Activated naive CD4-positive, alpha-beta T cell treated with anti-CD3 and anti-CD28 coated beads, Interleukin-2, amount 10 ng/mL, durations not matched to agents 7 days and 5 days (primary cell): ENCODE data around the gene TNNC1.
A peak's percentile ranks its signal among the peaks of the same experiment; 100 is the strongest.

Experiments
- CTCF ChIA-PET: fragments of 350-600 bp; sonication (Branson Sonifier 250); formaldehyde crosslinking; loops from one replicate; lab custom pipeline; 2021; ENCODE audit warnings: antibody characterized with exemption; lab: Charles Lee
- DNase-seq: peaks from one replicate; pipeline ENCODE4 v3.0.0-alpha.2; 2020
- H3K27ac Mint-ChIP-seq: one replicate; pipeline ENCODE4 v1.8.0; 2021; ENCODE audit warnings: mild to moderate bottlenecking, moderate library complexity, mixed read lengths
- H3K27me3 Mint-ChIP-seq: one replicate; pipeline ENCODE4 v1.8.0; 2021; ENCODE audit warnings: mild to moderate bottlenecking, mixed read lengths
- H3K36me3 Mint-ChIP-seq: one replicate; pipeline ENCODE4 v1.8.0; 2021; ENCODE audit warnings: mixed read lengths
- H3K4me1 Mint-ChIP-seq: one replicate; pipeline ENCODE4 v1.8.0; 2021; ENCODE audit warnings: mixed read lengths
- H3K4me3 Mint-ChIP-seq: one replicate; pipeline ENCODE4 v1.8.0; 2021; ENCODE audit warnings: mild to moderate bottlenecking, moderate library complexity, mixed read lengths
- H3K9me3 Mint-ChIP-seq: one replicate; pipeline ENCODE4 v1.8.0; 2021; ENCODE audit warnings: mixed read lengths

TNNC1 gene

GRCh38 chr3:52453496-52454249 is at the start of gene TNNC1:
Gene TNNC1, minus strand, starts transcription at chr3:52454041. Its CDS starts 26 bp downstream, at chr3:52454015.
- peak within 1 kb of the TSS; percentile 85 for H3K4me3 Mint-ChIP-seq
- H3K9me3 Mint-ChIP-seq, result no peaks in the 10 kb centered on the region
- DNase-seq, result no peak
- peaks cover 42% of the 10 kb centered on the region for H3K4me1 Mint-ChIP-seq
- H3K27ac Mint-ChIP-seq, result peak within 1 kb of the TSS; percentile 91
- CTCF ChIA-PET, result interaction anchor here (1.4 to 1.9 kb wide), 2 partner anchors 9 to 41 kb away, joined by 5 to 6 read pairs; partner anchors contain the start of gene SEMA3G
- peaks cover 19% of the 10 kb centered on the region for H3K36me3 Mint-ChIP-seq
- no peaks in the 10 kb centered on the region for H3K27me3 Mint-ChIP-seq

DNA sequence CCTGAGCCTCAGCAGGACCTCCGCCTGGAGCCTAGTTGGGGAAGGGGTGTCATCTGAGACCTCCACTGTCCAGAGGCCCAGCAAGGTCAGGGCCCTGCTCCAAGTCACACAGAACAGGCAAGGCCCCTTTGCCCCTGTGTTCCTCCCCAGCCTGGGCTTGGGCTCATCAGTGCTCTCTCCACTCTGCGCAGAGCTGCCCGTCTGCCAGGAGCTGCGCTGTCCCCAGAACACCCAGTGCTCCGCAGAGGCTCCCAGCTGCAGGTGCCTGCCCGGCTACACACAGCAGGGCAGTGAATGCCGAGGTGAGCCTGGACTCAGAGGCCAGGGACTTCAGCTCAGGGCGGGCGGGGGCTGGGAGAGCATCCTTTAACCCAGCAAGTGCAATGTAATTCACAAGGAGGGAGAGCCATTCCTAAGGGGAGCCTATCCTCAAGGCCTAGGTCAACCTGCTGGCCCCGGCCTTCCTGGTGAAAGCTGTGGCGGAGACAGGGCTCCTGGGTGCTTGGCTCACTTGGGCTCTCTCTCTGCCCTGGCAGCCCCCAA is 49.0 kb upstream of the TNNC1 start:
- no peak overlapping the region for H3K4me3 Mint-ChIP-seq
- H3K9me3 Mint-ChIP-seq, result no peaks in the 10 kb centered on the region
- CTCF ChIA-PET, result no interaction called here
- no peak for DNase-seq
- H3K4me1 Mint-ChIP-seq, result no peaks in the 10 kb centered on the region
- H3K36me3 Mint-ChIP-seq, result no peaks in the 10 kb centered on the region
- H3K27ac Mint-ChIP-seq, result no peak overlapping the region
- peaks cover 21% of the 10 kb centered on the region for H3K27me3 Mint-ChIP-seq

DNA sequence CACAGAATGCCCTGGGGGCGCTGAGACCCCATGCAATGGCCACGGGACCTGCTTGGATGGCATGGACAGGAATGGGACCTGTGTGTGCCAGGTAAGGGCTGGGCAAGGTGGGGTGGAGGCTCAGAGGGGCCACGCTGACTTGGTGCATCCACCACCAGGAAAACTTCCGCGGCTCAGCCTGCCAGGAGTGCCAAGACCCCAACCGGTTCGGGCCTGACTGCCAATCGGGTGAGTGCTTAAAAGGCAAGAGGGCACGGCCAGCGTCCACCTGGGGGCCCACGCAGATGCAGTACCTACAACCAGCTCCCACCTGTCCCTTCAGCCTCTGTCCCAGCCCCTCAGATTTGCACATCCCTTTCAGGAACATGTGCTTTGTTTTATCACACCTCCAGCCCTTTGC is 48.2 kb upstream of the TNNC1 start:
- Mint-ChIP-seq H3K36me3 (no peaks in the 10 kb centered on the region), H3K27me3 (peaks cover 24% of the 10 kb centered on the region), H3K4me3 (no peak overlapping the region), H3K4me1 (no peaks in the 10 kb centered on the region), H3K27ac (no peak overlapping the region), H3K9me3 (no peaks in the 10 kb centered on the region)
- CTCF ChIA-PET, result no interaction called here
- no peak for DNase-seq

GRCh38 chr3:52501046-52501445 is 47.2 kb upstream of the TNNC1 start:
- Mint-ChIP-seq H3K27ac (no peak overlapping the region), H3K27me3 (peaks cover 26% of the 10 kb centered on the region), H3K9me3 (no peaks in the 10 kb centered on the region), H3K36me3 (no peaks in the 10 kb centered on the region), H3K4me3 (no peak overlapping the region), H3K4me1 (no peaks in the 10 kb centered on the region)
- CTCF ChIA-PET, result no interaction called here
- DNase-seq, result no peak

DNA sequence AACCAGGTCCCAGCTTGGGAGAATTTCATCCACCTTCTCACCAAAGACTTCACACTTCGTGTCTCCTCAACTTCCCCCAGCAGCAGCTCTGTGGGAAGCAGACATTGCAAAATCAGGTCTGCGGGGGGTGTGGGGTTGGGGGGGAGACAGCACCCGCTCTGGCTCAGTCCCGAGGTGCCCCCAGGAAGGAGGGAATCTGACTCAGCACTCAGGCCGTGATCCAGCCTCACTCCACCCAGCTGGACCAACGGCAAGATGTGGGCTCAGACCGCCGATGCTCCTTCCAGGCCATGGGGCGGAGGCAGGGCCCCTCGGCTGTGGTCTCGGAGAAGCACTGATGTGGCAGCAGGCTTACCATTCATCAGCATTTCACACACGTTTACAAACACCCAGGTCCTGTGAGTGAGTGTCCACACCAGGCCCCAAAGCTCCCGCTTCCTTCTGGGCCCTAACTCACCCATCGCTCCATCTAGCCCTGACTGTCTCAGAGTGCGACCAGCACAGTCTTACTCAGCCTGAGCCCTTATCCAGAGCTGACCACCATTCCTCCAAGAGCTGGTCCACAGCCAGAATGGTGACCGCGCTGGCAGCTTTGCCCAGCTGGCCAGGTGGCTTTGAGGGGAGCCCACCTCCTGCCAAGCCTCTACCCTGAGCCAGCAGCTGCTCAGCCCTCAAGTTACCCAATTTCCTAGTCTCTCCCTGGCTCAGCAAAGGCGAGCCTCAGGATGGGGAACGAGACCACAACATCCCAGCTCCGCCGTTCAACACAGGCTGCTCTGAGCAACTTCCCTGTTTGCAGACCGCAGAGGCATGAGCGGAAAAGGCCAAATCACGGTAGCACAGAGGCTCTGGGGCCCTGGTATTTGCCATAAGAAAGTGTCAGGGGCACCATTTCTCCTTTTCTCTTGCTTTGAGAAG is 44.6 kb upstream of the TNNC1 start:
- no peak for DNase-seq
- Mint-ChIP-seq H3K4me1 (peaks cover 3% of the 10 kb centered on the region), H3K9me3 (no peaks in the 10 kb centered on the region), H3K36me3 (no peaks in the 10 kb centered on the region), H3K27me3 (peaks cover 33% of the 10 kb centered on the region), H3K27ac (no peak overlapping the region), H3K4me3 (no peak overlapping the region)
- CTCF ChIA-PET, result interaction anchor here (1.3 kb wide), 1 partner anchor 16 kb away, joined by 3 read pairs; no protein-coding TSS in a partner anchor

- no peak overlapping the region for H3K27ac Mint-ChIP-seq
- H3K4me3 Mint-ChIP-seq, result no peak overlapping the region
- peaks cover 33% of the 10 kb centered on the region for H3K27me3 Mint-ChIP-seq
- no peak for DNase-seq
- H3K4me1 Mint-ChIP-seq, result peaks cover 3% of the 10 kb centered on the region
- peaks cover 11% of the 10 kb centered on the region for H3K36me3 Mint-ChIP-seq
- H3K9me3 Mint-ChIP-seq, result no peaks in the 10 kb centered on the region
- CTCF ChIA-PET, result no interaction called here
These were observed 42.1 kb upstream of the TNNC1 start for GRCh38 chr3:52495777-52496602.

DNA sequence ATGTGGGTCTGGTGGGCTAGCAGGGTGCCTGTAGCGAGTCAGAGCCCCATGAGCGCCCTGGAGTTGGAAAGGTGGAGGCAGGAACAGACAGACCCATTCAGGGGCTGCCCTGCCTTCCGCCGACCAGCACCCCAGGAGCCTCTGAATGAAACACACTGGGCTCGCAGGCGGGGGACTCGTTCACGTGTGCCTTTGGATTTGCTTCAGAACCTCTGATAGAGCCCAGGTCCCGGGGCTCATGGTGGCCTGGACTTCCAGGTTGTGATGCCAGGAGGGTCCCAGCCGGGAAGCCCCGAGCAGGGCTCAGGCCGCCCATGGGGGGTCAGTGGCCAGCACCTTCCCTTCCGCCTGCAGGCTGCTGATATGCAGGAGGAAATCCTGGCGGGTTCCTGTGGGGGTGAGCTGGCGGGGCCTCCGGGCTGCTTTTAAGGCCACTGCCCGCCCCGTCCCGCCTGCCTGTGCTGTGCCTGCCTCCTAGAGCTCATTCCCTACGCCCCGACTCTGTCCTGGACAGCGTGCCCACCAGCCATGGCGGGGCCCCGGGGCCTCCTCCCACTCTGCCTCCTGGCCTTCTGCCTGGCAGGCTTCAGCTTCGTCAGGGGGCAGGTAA is 41.1 kb upstream of the TNNC1 start, which contains the start of gene STAB1:
Gene STAB1, plus strand, starts transcription at position 453 of the 610 bp plus-strand sequence. Its CDS starts 76 bp downstream, at position 529.
- no peak for DNase-seq
- no peak within 1 kb of the TSS for H3K27ac Mint-ChIP-seq
- H3K36me3 Mint-ChIP-seq, result peaks cover 11% of the 10 kb centered on the region
- H3K9me3 Mint-ChIP-seq, result no peaks in the 10 kb centered on the region
- H3K27me3 Mint-ChIP-seq, result peaks cover 33% of the 10 kb centered on the region
- peaks cover 3% of the 10 kb centered on the region for H3K4me1 Mint-ChIP-seq
- no peak within 1 kb of the TSS for H3K4me3 Mint-ChIP-seq
- CTCF ChIA-PET, result no interaction called here

DNA sequence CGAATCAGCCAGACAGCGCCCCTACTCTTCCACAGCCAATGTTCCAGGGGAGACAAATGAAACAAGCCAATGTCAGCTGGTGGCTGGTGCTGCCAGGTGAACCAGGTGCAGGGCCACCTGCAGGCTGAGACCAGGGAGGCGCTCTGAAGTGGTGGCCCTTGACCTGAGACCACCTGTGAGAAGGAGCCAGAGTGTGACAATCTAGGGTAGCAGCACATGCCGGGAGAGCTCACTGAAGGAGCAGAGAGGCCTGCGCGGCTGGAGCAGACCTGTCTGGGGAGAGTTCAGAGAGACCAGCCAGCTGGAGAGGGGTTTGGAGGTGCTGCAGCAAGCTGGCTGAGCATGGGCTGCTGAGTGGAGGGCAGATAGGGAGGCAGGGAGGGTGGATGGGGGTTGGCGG is 40.6 kb upstream of the TNNC1 start:
- H3K4me1 Mint-ChIP-seq, result peaks cover 3% of the 10 kb centered on the region
- peaks cover 11% of the 10 kb centered on the region for H3K36me3 Mint-ChIP-seq
- H3K4me3 Mint-ChIP-seq, result no peak overlapping the region
- H3K27me3 Mint-ChIP-seq, result peaks cover 32% of the 10 kb centered on the region
- CTCF ChIA-PET, result no interaction called here
- H3K9me3 Mint-ChIP-seq, result no peaks in the 10 kb centered on the region
- no peak overlapping the region for H3K27ac Mint-ChIP-seq
- DNase-seq, result no peak

GRCh38 chr3:52493232-52494017 is 39.6 kb upstream of the TNNC1 start:
- H3K9me3 Mint-ChIP-seq, result no peaks in the 10 kb centered on the region

DNA sequence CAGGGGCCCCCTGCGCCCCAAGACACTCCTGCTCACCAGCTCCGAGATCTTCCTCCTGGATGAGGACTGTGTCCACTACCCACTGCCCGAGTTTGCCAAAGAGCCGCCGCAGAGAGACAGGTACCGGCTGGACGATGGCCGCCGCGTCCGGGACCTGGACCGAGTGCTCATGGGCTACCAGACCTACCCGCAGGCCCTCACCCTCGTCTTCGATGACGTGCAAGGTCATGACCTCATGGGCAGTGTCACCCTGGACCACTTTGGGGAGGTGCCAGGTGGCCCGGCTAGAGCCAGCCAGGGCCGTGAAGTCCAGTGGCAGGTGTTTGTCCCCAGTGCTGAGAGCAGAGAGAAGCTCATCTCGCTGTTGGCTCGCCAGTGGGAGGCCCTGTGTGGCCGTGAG is 38.2 kb upstream of the TNNC1 start:
- DNase-seq, result no peak
- H3K4me1 Mint-ChIP-seq, result peaks cover 3% of the 10 kb centered on the region
- no peak overlapping the region for H3K4me3 Mint-ChIP-seq
- CTCF ChIA-PET, result no interaction called here
- H3K9me3 Mint-ChIP-seq, result no peaks in the 10 kb centered on the region
- no peak overlapping the region for H3K27ac Mint-ChIP-seq
- H3K27me3 Mint-ChIP-seq, result peaks cover 9% of the 10 kb centered on the region
- peaks cover 17% of the 10 kb centered on the region for H3K36me3 Mint-ChIP-seq

More at GRCh38 chr3:52493232-52494017, 39.6 kb upstream of the TNNC1 start:
- peaks cover 3% of the 10 kb centered on the region for H3K4me1 Mint-ChIP-seq
- peaks cover 22% of the 10 kb centered on the region for H3K27me3 Mint-ChIP-seq
- H3K4me3 Mint-ChIP-seq, result no peak overlapping the region
- no peak for DNase-seq
- peaks cover 12% of the 10 kb centered on the region for H3K36me3 Mint-ChIP-seq
- CTCF ChIA-PET, result no interaction called here
- H3K27ac Mint-ChIP-seq, result no peak overlapping the region

DNA sequence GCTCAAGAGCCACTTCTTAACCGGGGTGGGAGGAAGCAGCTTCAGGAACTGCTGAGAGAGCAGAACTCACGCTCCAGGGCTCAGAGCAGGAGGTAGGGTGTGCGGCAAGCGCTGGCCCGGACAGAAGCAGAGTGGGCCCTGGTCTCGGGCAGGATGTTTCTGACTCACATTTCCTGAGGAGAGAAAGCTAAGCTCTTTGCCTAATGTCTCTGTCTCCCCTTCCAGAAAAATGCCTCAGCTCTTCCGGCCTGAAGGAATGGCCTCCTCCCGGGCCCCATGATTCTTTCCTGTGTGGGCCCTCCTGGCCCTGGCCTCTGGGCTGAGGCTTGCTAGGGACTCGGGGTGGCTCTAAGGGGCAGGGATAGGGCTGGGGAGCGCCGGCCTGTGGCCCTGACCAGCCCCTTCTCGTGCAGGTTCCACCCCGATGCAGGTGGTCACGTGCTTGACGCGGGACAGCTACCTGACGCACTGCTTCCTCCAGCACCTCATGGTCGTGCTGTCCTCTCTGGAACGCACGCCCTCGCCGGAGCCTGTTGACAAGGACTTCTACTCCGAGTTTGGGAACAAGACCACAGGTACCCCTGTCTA is 37.2 kb upstream of the TNNC1 start:
- peaks cover 17% of the 10 kb centered on the region for H3K36me3 Mint-ChIP-seq
- no peaks in the 10 kb centered on the region for H3K9me3 Mint-ChIP-seq
- CTCF ChIA-PET, result interaction anchor here (1.8 kb wide), 1 partner anchor 9 kb away, joined by 6 read pairs; no protein-coding TSS in a partner anchor
- peaks cover 7% of the 10 kb centered on the region for H3K27me3 Mint-ChIP-seq
- no peak for DNase-seq
- no peak overlapping the region for H3K27ac Mint-ChIP-seq
- H3K4me3 Mint-ChIP-seq, result no peak overlapping the region
- peaks cover 3% of the 10 kb centered on the region for H3K4me1 Mint-ChIP-seq
